Spleen (tissue), 11 donors: ENCODE measurements around the gene YEATS2. TPM values are rescaled to one million over a fixed set of nuclear protein-coding genes. Genes with fewer than 3 reads are reported as not detected.
"Not testable (repeated sequence)": the region's sequence is repeated elsewhere in the genome, so short reads cannot be mapped to it uniquely, and the experiment has no call there.

Experiments used
- DNase-seq: peaks from one replicate; pipeline ENCODE4 v3.0.0-alpha.2; 2020
- H3K27ac ChIP-seq, 8 donors: fragments of 200-600 bp; sonication (generic) in 7 of 8; 1 replicate in 4 of 8; 2 replicates in 4 of 8; pipeline versions ENCODE4 v1.5.0 to v1.8.0; 2016 to 2021; ENCODE audit warnings: inconsistent platforms in 4 of 8, mild to moderate bottlenecking in 4 of 8, moderate library complexity in 1 of 8
- H3K27me3 ChIP-seq, 7 donors: fragments of 200-600 bp; sonication (generic) in 6 of 7; replicated peaks in 1 of 7; 1 replicate in 4 of 7; 2 replicates in 3 of 7; pipeline versions ENCODE4 v1.5.0 to v1.8.0; 2016 to 2021; ENCODE audit warnings: inconsistent platforms in 3 of 7, mild to moderate bottlenecking in 1 of 7
- H3K36me3 ChIP-seq, 6 donors: fragments of 200-600 bp; sonication (generic) in 5 of 6; 1 replicate in 4 of 6; 2 replicates in 2 of 6; pipeline versions ENCODE4 v1.5.0 to v1.8.0; 2016 to 2021; ENCODE audit warnings: inconsistent platforms in 2 of 6
- H3K4me1 ChIP-seq, 6 donors: fragments of 200-600 bp; sonication (generic) in 5 of 6; 1 replicate in 3 of 6; 2 replicates in 3 of 6; pipeline versions ENCODE4 v1.5.0 to v1.8.0; 2016 to 2021; ENCODE audit warnings: inconsistent platforms in 3 of 6
- H3K4me3 ChIP-seq, 8 donors: fragments of 200-600 bp; sonication (generic) in 7 of 8; 1 replicate in 4 of 8; 2 replicates in 4 of 8; pipeline versions ENCODE4 v1.5.0 to v1.8.0; 2016 to 2021; ENCODE audit warnings: inconsistent platforms in 4 of 8, mild to moderate bottlenecking in 4 of 8, moderate library complexity in 2 of 8
- H3K9me3 ChIP-seq, 8 donors: fragments of 200-600 bp; sonication (generic) in 7 of 8; 1 replicate in 4 of 8; 2 replicates in 4 of 8; pipeline versions ENCODE4 v1.5.0 to v1.8.0; 2016 to 2021; ENCODE audit warnings: inconsistent platforms in 4 of 8
- CTCF ChIP-seq, 11 experiments: fragments of 200-600 bp in 7 of 11; fragments of 450-650 bp in 4 of 11; sonication (generic) in 4 of 11; IDR thresholded peaks in 8 of 11; conservative IDR thresholded peaks in 3 of 11; 1 replicate in 7 of 11; 2 replicates in 4 of 11; pipeline versions ENCODE4 v1.4.0 to v1.8.0; 2016 to 2021; ENCODE audit warnings: antibody characterized with exemption in 11 of 11, inconsistent platforms in 4 of 11, mild to moderate bottlenecking in 1 of 11
- POLR2A ChIP-seq, 3 donors: fragments of 450-650 bp; IDR thresholded peaks; one replicate each; pipeline ENCODE4 v1.5.1; 2017; ENCODE audit warnings: antibody characterized with exemption in 3 of 3, mild to moderate bottlenecking in 1 of 3
- POLR2AphosphoS5 ChIP-seq, 3 donors: sonication (generic); formaldehyde crosslinking; IDR thresholded peaks; one replicate each; pipeline ENCODE4 v1.5.1; 2017; ENCODE audit warnings: antibody characterized with exemption in 3 of 3
- WGBS, 5 donors: extraction: QIAGEN DNeasy Blood & Tissue Kit in 3 of 5; methylation state at CpG; one replicate each; pipeline versions ENCODE4 v1.1.5 to v1.1.7; 2013 to 2018; 5-methylcytosine and 5-hydroxymethylcytosine counted together
- intact Hi-C: fragments of 100-400 bp; cut with DNase I; formaldehyde crosslinking; loops from one replicate; pipeline ENCODE4 v1.15.0; 2023; ENCODE audit warnings: low total_unique reads
- polyA plus RNA-seq, 3 donors: library from polyadenylated mRNA; stranded (reverse); fragments of 200-250 nt; gene quantifications; one replicate each; pipeline ENCODE4 v1.2.1, GENCODE V29; 2013
- total RNA-seq, 7 donors: library from RNA; depleted of rRNA in 3 of 7; stranded (reverse); fragments of >200 nt in 3 of 7; fragmentation: NEBNext Ultra II Directional in 4 of 7; extraction: Animal tissue kit (Norgen Biotek cat#: 25700) in 4 of 7; gene quantifications; one replicate each; pipeline versions ENCODE4 v1.1.0 to v1.2.1, GENCODE V29; 2016 to 2021
- donor health status: healthy with polysubstance abuse.
- donor health status: DM: no; HTN: no; CAD: no; lungs with moderate emphysema.
- donor health status: DM: no; HTN: no; CAD: no.
- donor health status: Bipolar disorder and iron deficiency.
- donor health status: healthy.
- donor health status: DM: no; HTN: no; CAD: no.
- donor health status: DM: yes; HTN: yes; CAD: no.

YEATS2 gene
- total and polyA plus RNA-seq, 10 donors: 4.6 to 33.5 (median 24.9) TPM

- Histone ChIP-seq H3K4me1 (no peaks in the 10 kb centered on the region), H3K36me3 (peaks cover 2 to 83% (median 52%) of the 10 kb centered on the region in 6 donors), H3K4me3 (no peak overlapping the region), H3K27me3 (no peaks in the 10 kb centered on the region), H3K27ac (peak overlapping the region in 1 of 8 donors; percentile 19), H3K9me3 (no peaks in the 10 kb centered on the region)
- DNase-seq: no peak
- intact Hi-C loops: no loop called here
- TF ChIP-seq CTCF (IDR thresholded peaks at IDR 0.05 in 8 of 11, conservative IDR thresholded peaks at IDR 0.05 in 3 of 11) (no peak), POLR2AphosphoS5 (IDR thresholded peaks at IDR 0.05) (no peak), POLR2A (IDR thresholded peaks at IDR 0.05) (no peak)
- WGBS, 5 donors: 73 to 80% (median 78%) methylated on average over 5 of the region's 5 CpGs
These were observed 37.3 kb downstream of the YEATS2 start for GRCh38 chr3:183734750-183735494.

- TF ChIP-seq POLR2AphosphoS5 (IDR thresholded peaks at IDR 0.05) (no peak), POLR2A (IDR thresholded peaks at IDR 0.05) (no peak), CTCF (IDR thresholded peaks at IDR 0.05 in 8 of 11, conservative IDR thresholded peaks at IDR 0.05 in 3 of 11) (no peak)
- Histone ChIP-seq H3K36me3 (peaks cover 2 to 71% (median 45%) of the 10 kb centered on the region in 6 donors), H3K4me3 (no peak overlapping the region), H3K4me1 (no peaks in the 10 kb centered on the region), H3K27me3 (no peaks in the 10 kb centered on the region), H3K9me3 (no peaks in the 10 kb centered on the region), H3K27ac (no peak overlapping the region)
- WGBS, 5 donors: 87 to 94% (median 88%) methylated on average over 2 of the region's 2 CpGs
- intact Hi-C loops: no loop called here
- DNase-seq: no peak
These were observed 39.5 kb downstream of the YEATS2 start for GRCh38 chr3:183737116-183737515.

GRCh38 chr3:183740154-183740553 lies 42.6 kb downstream of the YEATS2 start:
- H3K27me3 ChIP-seq, H3K4me1 ChIP-seq, H3K9me3 ChIP-seq, intact Hi-C loops, DNase-seq, H3K27ac ChIP-seq, H3K4me3 ChIP-seq: not testable (repeated sequence)
- H3K36me3 ChIP-seq: peaks cover 2 to 62% (median 27%) of the 10 kb centered on the region in 6 donors
- WGBS, 5 donors: 94 to 100% (median 100%) methylated on average over 1 of the region's 1 CpG; no CpG with 5 or more reads in 2 of the 5 donors

- intact Hi-C loops: no loop called here
These were observed 45.6 kb downstream of the YEATS2 start for GRCh38 chr3:183743231-183743630.

More at GRCh38 chr3:183743231-183743630, 45.6 kb downstream of the YEATS2 start:
- peaks cover 0 to 59% (median 12%) of the 10 kb centered on the region in 6 donors for H3K36me3 ChIP-seq
- H3K27ac ChIP-seq: no peak overlapping the region
- 91 to 94% (median 92%) methylated on average over 7 of the region's 7 CpGs for WGBS, 5 donors
- H3K9me3 ChIP-seq: no peaks in the 10 kb centered on the region
- no peaks in the 10 kb centered on the region for H3K27me3 ChIP-seq
- DNase-seq: no peak
- H3K4me1 ChIP-seq: no peaks in the 10 kb centered on the region
- no peak overlapping the region for H3K4me3 ChIP-seq
- TF ChIP-seq CTCF (IDR thresholded peaks at IDR 0.05 in 8 of 11, conservative IDR thresholded peaks at IDR 0.05 in 3 of 11) (no peak), POLR2A (IDR thresholded peaks at IDR 0.05) (no peak), POLR2AphosphoS5 (IDR thresholded peaks at IDR 0.05) (no peak)
